T47D (cell line): ENCODE data around the gene OTUB2.

Experiments
- DNase-seq, 2 experiments: peaks; one replicate each; pipeline versions ENCODE4 v3.0.0 to v3.0.0-alpha.2; 2011 to 2012; ENCODE audit warnings: low read depth in 1 of 2, low spot score in 1 of 2
- JUND ChIP-seq: IDR thresholded peaks from 2 replicates; pipeline ENCODE4 v1.6.1; 2012; ENCODE audit warnings: low read depth
- in situ Hi-C: cut with HindIII; loops from 2 replicates; pipeline ENCODE4 v1.10.0; 2016; ENCODE audit warnings: low sequenced_read_pairs, low pct_unique_long_range_greater_than_20kb

OTUB2 gene

DNA sequence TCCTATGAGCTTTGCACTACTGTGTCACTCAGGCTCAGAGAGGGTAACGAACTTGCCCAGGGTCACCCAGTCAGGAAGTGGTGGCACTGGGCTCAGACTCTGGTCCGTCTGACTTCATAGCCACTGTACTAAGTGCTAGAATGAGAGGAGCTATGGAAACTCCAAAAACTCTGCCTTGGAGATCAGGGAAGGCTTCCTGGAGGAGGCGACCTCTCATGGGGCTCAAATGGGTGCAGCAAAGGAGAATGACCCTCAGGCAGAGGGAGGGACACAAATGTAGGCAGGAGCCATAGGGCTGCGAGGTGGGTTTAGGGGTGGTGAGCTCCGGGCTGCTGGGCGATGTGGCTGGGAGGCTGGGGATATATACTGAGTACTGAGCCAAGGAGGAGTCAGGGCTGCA is 25.9 kb upstream of the OTUB2 start:
- no peak for DNase-seq
- TF ChIP-seq JUND: no peak
- in situ Hi-C loops: no loop called here

DNA sequence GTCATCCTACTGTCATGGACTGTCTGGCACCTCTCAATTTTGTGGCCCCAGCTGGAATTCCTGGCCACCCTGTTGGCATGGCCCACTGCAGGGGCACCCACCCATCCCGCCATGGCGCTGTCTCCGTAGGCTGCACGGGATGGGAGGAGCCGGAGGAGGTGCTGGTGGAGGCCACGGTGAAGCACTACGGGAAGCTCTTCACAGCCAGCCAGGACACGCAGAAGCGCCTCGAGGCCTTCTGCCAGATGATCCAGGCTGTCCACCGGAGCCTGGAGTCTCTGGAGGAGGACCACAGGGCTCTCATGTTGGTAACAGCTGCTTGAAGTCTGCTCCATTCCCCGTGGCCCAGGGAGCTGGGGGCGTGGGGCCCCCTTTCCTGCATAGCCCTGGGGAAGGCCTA is 25.1 kb upstream of the OTUB2 start:
- in situ Hi-C loops: no loop called here
- no peak for TF ChIP-seq JUND
- no peak for DNase-seq

DNA sequence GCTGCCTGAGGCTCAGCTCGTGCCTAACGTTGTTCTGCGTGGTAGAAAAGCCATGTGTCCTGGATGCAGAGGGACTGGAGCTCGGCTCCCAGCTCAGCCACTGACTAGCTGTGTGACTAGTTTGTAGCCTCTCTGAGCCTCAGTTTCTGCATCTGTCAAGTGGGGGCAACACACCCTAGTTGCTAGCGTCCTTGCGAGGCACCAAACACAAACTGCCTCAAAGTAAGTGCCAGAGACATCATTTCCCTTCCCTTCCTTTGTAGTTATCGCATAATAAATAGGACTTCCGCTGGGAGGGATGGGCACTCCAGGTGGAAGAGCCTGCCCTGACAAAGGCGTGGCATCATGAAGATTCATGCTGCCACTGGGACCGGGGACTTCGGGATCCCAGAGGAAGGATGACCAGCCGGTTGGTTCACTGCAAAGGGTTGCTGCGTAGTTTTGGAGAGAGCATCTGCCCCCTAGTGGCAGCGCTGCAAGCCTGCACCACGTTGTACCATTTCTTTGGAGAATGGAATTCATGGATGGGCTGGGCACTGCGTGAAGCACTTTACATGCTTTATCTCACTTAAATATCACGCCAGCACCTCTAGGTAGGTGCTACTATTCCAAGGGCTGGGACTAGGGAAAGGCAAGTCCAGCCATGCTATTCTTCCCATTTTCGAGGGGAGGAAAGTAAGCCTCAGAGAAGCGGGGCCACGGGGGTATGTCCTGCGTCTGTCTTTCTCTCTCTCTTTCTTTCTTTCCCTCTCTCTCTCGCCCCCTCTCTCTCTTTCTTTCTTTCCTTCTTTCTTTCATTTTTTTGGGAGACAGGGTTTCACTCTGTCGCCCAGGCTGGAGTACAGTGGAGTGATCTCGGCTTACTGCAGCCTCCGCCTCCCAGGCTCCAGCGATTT is 24.4 kb upstream of the OTUB2 start:
- peak; percentile 83 to 88 for DNase-seq
- no peak for TF ChIP-seq JUND
- in situ Hi-C loops: no loop called here

DNA sequence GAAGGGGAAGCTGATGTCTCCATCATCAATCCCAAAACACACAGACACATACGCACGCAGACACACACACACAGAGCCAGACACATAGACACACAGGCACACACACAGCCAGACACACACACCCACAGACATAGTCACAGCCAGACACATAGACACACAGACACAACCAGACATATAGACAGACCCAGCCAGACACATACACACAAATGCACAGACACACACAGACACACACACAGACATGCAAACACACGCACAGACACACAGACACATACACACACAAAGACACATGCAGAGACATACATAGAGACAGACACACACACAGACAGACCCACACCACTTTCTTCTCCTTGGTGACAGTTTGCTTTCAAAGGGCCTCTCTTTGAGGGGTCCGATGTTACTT is 22.7 kb upstream of the OTUB2 start:
- in situ Hi-C loops: no loop called here
- TF ChIP-seq JUND: no peak
- no peak for DNase-seq

DNA sequence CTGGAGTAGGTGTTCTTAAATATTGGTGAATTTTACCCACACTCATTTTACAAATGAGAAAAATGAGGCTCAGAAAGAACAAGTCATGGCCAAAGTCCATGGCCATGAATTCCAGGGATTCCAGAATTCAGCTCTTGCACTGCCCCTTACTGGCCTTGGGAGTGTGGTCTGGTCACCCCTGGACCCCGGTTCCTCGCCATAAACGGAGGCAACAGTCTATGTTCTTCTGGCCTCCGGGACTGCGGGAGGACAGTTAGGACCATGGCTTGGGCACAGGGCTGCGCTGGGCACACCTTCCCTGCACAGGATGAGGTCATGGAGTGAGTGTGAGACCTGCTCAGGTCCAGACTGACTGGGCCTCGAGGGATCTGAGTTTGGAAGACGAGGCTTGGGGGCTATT is 22.1 kb upstream of the OTUB2 start:
- no peak for DNase-seq
- in situ Hi-C loops: no loop called here
- no peak for TF ChIP-seq JUND

DNA sequence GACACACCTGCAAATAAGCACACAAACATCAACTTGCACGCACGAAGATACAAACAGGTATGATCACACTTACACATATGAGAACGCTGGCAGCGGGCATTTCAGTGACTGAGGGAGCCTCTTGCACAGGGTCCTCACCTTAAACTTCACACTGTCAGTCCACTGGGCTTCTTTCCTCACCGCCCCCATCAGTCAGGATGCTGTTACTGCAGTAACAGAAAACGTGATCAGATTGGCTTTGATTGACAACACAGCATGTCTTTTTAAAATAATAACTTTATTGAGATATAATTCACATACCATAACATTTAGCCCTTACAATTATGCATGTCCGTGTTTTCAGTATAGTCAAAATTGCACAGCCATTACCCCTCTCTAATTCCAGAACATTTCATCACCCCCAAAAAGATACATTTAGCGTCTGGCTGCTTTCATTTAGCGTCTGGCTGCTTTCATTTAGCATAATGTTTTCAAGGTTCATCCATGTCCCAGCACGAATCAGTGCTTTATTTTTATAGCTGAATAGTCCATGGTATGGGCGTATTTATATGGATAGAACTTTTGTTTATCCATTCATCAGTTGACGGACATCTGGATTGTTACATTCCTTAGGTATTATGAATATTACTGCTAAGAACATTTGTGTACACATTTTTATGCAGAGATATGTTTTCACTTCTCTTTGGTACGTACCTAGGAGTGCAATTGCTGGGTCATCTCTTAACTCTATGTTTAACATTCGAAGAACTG is 20.6 kb upstream of the OTUB2 start:
- no peak for TF ChIP-seq JUND
- in situ Hi-C loops: no loop called here
- DNase-seq: peak in 1 of 2 experiments; percentile 49

DNA sequence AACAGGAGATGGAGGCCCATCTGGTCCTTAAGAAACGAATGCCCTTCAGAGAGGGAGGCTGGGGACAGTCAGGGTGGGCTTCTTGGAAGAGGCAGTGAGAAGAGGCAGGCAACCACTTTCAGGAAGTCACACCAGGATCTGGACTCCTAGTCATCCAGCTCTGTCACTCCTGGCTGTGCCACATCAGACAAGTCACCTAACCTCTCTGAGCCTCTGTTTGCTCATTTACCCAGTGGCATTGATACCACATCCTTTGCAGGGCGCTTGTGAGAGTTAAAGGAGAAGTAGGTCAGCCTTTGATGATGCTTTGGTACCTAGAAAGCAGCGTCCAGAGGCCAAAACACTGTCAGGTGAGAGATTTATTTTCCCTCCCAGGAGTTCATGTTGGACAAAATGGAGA is 17.9 kb upstream of the OTUB2 start:
- DNase-seq: no peak
- TF ChIP-seq JUND: no peak
- in situ Hi-C loops: no loop called here

DNA sequence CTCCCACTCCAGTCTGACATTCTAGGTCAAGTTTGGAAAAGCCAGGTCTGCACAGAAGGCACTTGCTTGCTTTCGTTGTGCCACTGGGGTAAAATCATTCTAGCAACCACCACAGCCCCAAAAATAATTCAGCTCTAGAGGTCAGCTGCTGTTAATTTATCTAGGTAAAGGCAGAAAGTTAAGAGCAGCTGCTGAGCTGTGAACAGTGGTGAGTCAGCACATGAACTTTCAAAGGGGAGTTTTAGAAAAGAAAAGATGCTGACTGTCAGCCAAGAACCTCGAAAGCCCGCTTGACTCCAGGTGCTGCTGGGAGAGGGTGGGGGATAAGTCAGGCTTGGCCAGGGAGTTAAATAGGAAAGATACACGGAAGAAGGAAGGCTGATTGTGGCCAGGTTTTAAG is 16.4 kb upstream of the OTUB2 start:
- no peak for DNase-seq
- in situ Hi-C loops: no loop called here

DNA sequence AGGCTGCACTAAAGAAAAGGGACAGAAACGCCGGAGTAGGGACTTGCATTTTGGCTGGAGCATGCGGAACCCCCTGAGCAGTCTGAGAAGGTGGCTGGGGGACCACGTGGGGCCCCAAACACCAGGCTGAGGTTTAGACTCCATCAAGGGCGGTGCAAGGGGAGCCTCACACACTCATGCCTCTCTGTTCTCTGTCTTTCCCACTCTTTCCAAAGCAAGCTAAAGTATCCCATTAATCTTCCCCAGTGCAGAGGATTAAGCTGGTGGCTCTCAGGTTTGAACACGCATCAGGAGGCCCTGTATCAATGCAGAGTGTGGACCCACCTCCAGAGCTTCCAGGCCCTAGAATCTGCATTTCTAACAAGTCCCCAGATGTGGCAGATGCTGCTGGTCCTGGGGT is 15.5 kb upstream of the OTUB2 start:
- in situ Hi-C loops: no loop called here
- no peak for DNase-seq
- TF ChIP-seq JUND: no peak

More for the DNA sequence above, 16.4 kb upstream of the OTUB2 start:
- TF ChIP-seq JUND: no peak

DNA sequence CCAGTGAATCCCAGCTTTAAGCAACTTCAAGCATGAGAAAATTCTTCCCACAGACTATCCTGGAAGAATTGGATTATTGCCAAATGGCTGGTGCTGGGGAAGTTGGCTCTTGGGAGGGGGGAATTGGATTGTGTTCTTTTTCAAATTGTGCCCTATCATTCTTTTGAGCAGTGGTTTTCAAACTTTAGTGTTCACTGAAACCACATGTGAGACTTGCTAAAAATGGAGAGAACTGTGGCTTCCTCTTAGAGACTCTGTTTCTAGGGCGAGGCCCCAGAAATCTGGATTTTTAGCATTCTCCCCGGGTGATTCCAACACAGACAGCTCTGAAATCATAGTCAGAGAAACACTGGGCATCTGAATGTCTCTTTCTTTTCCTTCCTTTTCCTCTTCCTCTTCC is 14.3 kb upstream of the OTUB2 start:
- peak in 1 of 2 experiments; percentile 20 for DNase-seq
- no peak for TF ChIP-seq JUND
- in situ Hi-C loops: no loop called here

DNA sequence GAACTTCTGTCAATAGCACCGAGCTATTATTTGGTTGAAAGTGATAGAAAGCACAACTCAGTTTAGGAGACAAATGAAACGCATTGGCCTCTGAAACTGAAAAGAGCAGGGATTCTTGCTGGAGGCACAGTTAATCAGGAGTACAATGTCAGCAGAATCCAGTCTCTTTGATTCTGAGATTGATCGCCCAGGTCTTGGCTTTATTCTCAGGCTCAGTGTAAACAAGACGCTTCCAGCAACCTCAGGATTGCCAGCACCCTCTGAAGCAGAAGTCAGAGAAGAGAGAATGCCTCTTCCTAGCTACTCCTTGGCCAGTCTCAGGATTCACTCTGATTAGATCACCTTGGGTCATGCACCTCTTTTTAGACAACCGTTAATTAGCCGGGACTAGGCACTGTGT is 11.8 kb upstream of the OTUB2 start:
- no peak for DNase-seq
- in situ Hi-C loops: no loop called here
- TF ChIP-seq JUND: no peak

DNA sequence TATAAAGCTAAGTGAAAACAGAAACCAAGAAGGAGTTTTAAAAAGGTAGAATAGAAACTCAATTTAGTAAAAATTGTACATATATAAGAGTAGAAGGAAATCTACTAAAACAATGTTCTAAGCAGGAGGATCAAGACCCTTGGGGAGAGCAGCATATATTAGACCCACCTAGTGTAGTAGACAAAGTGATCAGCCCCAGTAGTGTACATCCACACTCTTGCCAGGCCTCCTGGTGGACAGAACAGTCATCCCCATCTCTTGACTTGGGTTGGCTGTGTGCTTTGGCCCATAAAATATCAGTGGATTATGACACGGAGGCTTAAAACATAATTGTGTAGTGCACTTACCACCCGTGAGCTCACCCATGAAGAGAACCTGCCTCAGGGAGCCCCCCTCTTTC is 10.9 kb upstream of the OTUB2 start:
- no peak for TF ChIP-seq JUND
- DNase-seq: no peak
- in situ Hi-C loops: no loop called here

DNA sequence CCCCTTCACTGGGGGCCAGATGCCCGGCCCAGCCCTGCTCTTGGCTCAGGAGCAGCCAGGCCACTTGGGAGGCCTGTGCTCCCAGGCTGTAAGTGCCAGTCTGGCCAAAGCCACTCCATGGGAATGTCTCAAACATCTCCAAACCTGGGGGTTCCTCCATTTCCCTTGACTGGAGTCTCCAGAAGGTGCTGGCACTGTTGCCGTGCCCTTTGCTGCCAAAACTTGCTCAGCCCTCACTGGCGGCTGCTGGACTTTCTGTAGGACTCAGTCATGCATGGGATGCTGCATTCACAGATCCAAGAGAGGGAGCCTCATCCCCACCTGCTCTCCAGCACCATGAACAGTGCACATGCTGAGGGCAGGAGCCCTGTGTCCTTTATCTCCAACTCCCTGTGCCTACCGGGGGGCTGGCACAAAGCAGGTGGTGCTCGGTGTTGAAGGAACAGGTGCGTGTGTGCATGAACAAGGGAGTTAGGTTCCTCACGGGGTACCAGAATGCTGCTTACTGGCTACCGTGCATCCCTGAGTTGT is 9.6 kb upstream of the OTUB2 start:
- DNase-seq: no peak
- in situ Hi-C loops: no loop called here
- TF ChIP-seq JUND: no peak
